ENCODE results near the gene POLR1A. TPM values are rescaled to one million over a fixed set of nuclear protein-coding genes. Genes with fewer than 3 reads are reported as not detected.

Gene POLR1A
- total RNA-seq, 1 donor: 43.1 TPM

DNA sequence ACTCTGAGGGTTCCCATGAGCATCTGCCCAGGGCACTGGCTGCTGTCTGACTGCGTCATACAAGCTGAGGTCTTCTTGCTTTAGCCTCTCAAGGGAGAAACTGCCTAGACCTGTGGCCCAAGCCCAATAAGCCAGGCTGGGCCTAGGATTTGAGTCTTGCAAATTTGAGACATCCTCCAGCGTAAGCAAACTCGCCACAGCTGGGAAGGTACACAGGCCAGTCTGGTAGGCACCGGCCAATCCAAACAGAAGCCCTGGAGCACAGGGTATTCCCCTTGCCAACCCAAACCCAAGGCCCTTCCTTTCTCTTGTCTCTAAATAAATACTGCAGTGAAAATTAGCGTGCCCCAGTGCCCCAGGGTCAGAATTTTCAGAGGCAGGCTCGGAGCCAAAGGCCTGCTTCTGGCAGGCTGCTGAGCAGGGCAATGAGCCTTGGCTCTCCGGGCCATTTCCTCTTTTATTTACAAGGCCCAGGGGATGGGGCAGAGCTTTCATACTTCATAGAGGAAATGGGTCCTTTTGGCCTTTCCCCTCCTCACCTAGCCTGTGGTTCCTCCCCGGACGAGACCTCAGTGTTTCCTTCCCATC is 33.3 kb downstream of the POLR1A start:
- DNase-seq (ENCODE audit: low read depth): peak; percentile 74
- H3K4me3 ChIP-seq (ENCODE audit: low read depth, low read length): no peak overlapping the region

DNA sequence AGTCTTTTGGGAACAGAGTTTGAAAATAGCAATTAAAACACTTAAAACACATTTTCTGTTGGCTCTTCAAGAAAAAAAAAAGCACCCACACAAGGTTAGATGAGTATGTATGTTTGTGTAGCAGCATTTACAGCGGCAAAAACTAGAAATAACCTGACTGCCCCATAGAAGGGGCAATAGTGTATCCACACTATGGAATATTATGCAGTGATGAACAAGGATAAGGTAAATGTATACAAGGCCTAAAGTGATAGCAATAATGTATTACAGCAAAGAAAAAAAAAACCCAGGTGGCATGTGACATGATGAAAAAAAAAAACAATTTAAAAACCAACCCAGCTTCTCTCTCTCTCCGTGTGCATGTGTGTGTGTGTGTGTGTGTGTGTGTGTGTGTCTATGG is 34.8 kb downstream of the POLR1A start:
- no peak for DNase-seq (ENCODE audit: low read depth)
- TF ChIP-seq, protein P1, sequence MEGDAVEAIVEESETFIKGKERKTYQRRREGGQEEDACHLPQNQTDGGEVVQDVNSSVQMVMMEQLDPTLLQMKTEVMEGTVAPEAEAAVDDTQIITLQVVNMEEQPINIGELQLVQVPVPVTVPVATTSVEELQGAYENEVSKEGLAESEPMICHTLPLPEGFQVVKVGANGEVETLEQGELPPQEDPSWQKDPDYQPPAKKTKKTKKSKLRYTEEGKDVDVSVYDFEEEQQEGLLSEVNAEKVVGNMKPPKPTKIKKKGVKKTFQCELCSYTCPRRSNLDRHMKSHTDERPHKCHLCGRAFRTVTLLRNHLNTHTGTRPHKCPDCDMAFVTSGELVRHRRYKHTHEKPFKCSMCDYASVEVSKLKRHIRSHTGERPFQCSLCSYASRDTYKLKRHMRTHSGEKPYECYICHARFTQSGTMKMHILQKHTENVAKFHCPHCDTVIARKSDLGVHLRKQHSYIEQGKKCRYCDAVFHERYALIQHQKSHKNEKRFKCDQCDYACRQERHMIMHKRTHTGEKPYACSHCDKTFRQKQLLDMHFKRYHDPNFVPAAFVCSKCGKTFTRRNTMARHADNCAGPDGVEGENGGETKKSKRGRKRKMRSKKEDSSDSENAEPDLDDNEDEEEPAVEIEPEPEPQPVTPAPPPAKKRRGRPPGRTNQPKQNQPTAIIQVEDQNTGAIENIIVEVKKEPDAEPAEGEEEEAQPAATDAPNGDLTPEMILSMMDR (IDR thresholded peaks at IDR 0.05; ENCODE audit: insufficient read depth, low read length): no peak
- H3K4me3 ChIP-seq (ENCODE audit: low read depth, low read length): no peak overlapping the region

More for the DNA sequence above, 33.3 kb downstream of the POLR1A start:
- TF ChIP-seq, protein P1 (IDR thresholded peaks at IDR 0.05; ENCODE audit: insufficient read depth, low read length): no peak

DNA sequence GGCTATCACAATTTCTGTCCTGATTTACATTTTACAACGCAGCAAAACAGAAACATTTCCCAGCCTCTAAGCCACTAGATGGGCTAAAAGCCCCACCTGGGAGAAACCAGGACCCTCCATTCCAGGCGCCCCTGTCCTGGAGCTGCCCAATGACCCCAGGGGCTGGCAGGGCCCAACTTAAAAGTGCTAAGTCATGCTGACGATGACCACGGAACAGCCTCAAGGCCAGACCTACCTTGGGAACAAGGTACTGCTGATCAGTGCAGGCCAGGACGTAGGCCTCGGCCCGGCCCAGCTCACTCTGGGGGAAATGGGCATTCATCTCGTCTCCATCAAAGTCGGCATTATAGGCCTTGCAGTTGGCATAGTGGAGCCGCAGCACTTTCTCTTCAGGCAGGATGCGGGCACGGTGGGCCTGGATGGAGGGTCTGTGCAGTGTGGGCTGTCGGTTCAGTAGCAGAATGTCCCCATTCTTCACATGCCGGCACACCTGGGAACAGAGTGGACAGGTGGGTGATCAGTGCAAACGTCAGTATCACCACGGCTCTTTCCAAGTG is 35.8 kb downstream of the POLR1A start:
- no peak overlapping the region for H3K4me3 ChIP-seq (ENCODE audit: low read depth, low read length)
- no peak for DNase-seq (ENCODE audit: low read depth)
- TF ChIP-seq, protein P1 (IDR thresholded peaks at IDR 0.05; ENCODE audit: insufficient read depth, low read length): no peak

DNA sequence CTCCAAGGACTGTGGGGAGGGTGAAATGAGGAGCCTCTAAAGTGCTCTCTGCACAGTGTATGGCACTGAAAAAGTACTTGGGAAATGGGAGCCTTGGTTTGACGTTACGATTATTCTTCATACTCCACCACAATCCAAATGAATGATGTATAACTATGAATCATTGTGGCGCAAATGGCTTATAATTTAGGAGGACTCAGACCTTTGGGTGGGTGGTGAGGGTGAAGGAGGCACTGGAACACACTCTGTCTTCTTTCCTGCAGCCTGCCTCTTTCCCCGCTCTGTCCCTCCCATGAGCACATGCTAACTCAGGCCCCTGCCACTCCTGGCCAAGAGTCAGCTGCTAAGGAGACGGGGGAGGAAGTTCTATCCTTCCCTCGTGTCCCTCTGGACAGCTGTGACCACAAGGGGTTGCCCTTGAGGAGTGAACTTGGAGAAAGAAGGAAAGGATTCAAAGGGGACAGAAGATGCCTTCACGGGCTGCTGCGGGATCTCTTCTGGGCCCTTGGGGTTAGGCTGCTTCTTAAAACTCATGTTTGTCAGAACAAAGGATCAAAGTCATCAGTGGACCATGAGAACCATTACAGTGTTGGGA is 36.5 kb downstream of the POLR1A start:
- H3K4me3 ChIP-seq (ENCODE audit: low read depth, low read length): no peak overlapping the region
- TF ChIP-seq, protein P1 (IDR thresholded peaks at IDR 0.05; ENCODE audit: insufficient read depth, low read length): no peak
- no peak for DNase-seq (ENCODE audit: low read depth)

DNA sequence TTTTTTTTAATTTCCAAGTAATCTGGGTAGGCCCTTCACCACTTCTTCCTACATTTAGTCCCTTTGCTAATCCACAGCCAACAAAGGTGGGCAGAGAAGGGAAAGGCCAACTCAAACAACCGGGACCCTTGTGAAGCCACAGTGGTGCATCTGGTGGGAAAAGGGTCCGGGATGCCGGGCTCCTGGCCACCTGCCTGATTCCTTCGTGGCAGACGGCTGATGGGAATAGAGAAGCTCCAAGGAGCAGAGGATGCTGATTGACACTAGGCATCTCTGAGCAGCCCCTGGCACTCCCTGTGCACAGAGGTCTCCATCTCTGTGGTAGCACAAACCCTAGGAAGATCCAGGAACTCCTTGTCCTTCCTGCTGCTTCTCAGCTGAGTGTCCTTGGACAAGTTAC is 37.0 kb downstream of the POLR1A start:
- TF ChIP-seq, protein P1 (IDR thresholded peaks at IDR 0.05; ENCODE audit: insufficient read depth, low read length): no peak
- no peak overlapping the region for H3K4me3 ChIP-seq (ENCODE audit: low read depth, low read length)
- no peak for DNase-seq (ENCODE audit: low read depth)

DNA sequence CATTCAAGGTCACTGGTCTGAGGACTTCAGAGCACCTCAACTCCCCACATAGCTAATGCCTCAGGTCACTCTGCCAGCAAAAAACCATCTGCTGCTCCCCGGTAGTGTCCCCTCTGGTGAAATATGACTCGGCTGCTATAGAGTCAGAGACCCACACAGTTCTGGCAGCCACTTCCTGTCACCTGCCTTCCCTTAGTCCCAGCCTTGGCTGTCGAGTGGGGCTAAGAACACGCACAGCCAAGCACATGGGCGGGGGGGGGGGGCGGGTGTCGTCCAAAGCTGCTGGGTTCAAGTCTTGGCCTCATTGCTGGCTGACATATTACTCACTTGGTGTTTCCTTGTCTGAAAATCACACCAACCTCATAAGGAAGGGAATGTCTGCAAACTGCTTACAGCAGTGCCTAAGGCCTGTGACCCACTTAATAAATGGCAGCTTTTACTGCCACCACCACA is 37.5 kb downstream of the POLR1A start:
- DNase-seq (ENCODE audit: low read depth): no peak
- H3K4me3 ChIP-seq (ENCODE audit: low read depth, low read length): no peak overlapping the region
- TF ChIP-seq, protein P1 (IDR thresholded peaks at IDR 0.05; ENCODE audit: insufficient read depth, low read length): no peak
